ENCODE results near the gene HIKESHI. TPM values are rescaled to one million over a fixed set of nuclear protein-coding genes. Genes with fewer than 3 reads are reported as not detected.

Gene HIKESHI
- total and polyA plus RNA-seq, 2 donors (not counting 1 experiment from before 2014, with no cell fraction given) = 24.4 to 28.0 TPM

DNA sequence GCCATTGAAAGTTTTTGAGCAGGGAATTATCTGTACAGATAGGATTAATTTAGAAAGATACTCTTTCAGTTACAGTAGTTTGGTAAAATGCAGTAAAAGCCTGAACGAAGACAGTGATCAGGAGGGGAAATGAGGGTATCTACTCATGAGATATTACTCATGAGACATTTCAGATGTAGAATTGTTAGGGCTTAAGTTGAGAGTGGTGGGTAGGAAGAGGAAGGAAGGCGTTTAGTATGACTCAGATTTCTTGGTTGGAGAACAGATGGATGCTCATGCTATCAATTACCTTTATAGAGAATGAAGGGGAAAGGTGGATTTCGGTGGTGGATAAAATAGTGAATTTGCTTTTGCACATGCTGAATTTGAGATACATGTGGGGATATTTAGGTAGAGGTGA lies 88.4 kb downstream of the HIKESHI start:
- Histone ChIP-seq H3K9me3 (ENCODE audit: control extremely low read depth in 1 of 3, control insufficient read depth in 2 of 3, insufficient read depth in 1 of 3, low read length in 2 of 3) (no peaks in the 10 kb centered on the region), H3K4me2 (replicated peaks; ENCODE audit: low read depth, low read length, poor library complexity, severe bottlenecking) (no peak overlapping the region), H3K36me3 (replicated peaks in 1 of 2; ENCODE audit: control extremely low read depth in 1 of 2, control insufficient read depth in 1 of 2, extremely low read depth in 1 of 2, insufficient read depth in 2 of 2, low read length in 1 of 2) (no peaks in the 10 kb centered on the region), H3K27ac (ENCODE audit: low read length in 2 of 2) (no peak overlapping the region), H3K9ac (ENCODE audit: low read length) (no peak overlapping the region), H3K4me3 (ENCODE audit: control extremely low read depth in 1 of 5, extremely low read depth in 1 of 5, insufficient read depth in 1 of 5, low read depth in 2 of 5, low read length in 4 of 5) (no peak overlapping the region), H3K27me3 (replicated peaks in 1 of 4; ENCODE audit: control extremely low read depth in 1 of 4, control insufficient read depth in 3 of 4, insufficient read depth in 4 of 4, low read length in 3 of 4) (no peaks in the 10 kb centered on the region), H3K79me2 (ENCODE audit: control insufficient read depth, insufficient read depth, low read length) (no peaks in the 10 kb centered on the region), H4K20me1 (ENCODE audit: control insufficient read depth, insufficient read depth, low read length, poor library complexity, severe bottlenecking) (no peaks in the 10 kb centered on the region), H2AFZ (ENCODE audit: insufficient read depth, low read depth, low read length, poor library complexity, severe bottlenecking) (no peak overlapping the region), H3K4me1 (ENCODE audit: control insufficient read depth in 2 of 2, insufficient read depth in 2 of 2, low read length in 2 of 2) (no peaks in the 10 kb centered on the region)
- Mint-ChIP-seq H3K27ac (no peak overlapping the region), H3K9me3 (ENCODE audit: insufficient read depth) (no peaks in the 10 kb centered on the region), H3K4me1 (no peaks in the 10 kb centered on the region), H3K4me3 (no peak overlapping the region), H3K27me3 (no peaks in the 10 kb centered on the region)
- 71% methylated on average over 1 of the region's 3 CpGs for WGBS (ENCODE audit: insufficient coverage)
- CTCF ChIA-PET = no interaction called here
- ATAC-seq (ENCODE audit: low read depth) (no peak), DNase-seq (no peak)
- TF ChIP-seq EZH2 (IDR thresholded peaks at IDR 0.05; ENCODE audit: borderline replicate concordance, insufficient read depth, low read depth, low read length, poor library complexity, severe bottlenecking) (no peak), CTCF (IDR thresholded peaks at IDR 0.05) (no peak)
- POLR2A ChIA-PET = no interaction called here
- intact Hi-C loops (cut with micrococcal nuclease) = no loop called here

GRCh38 chr11:86395061-86395551 lies 93.1 kb downstream of the HIKESHI start:
- Mint-ChIP-seq H3K27me3 (no peaks in the 10 kb centered on the region), H3K4me3 (no peak overlapping the region), H3K4me1 (no peaks in the 10 kb centered on the region), H3K27ac (no peak overlapping the region), H3K9me3 (ENCODE audit: insufficient read depth) (no peaks in the 10 kb centered on the region)
- ATAC-seq (ENCODE audit: low read depth) = no peak
- no peak overlapping the region for H2AFZ ChIP-seq (ENCODE audit: insufficient read depth, low read depth, low read length, poor library complexity, severe bottlenecking)
- no peak for DNase-seq
- H3K9me3 ChIP-seq (ENCODE audit: control extremely low read depth in 1 of 3, control insufficient read depth in 2 of 3, insufficient read depth in 1 of 3, low read length in 2 of 3) = no peaks in the 10 kb centered on the region
- H3K4me2 ChIP-seq (replicated peaks; ENCODE audit: low read depth, low read length, poor library complexity, severe bottlenecking) = no peak overlapping the region
- WGBS (ENCODE audit: insufficient coverage) = 62% methylated on average over 6 of the region's 6 CpGs
- no peaks in the 10 kb centered on the region for H3K36me3 ChIP-seq (replicated peaks in 1 of 2; ENCODE audit: control extremely low read depth in 1 of 2, control insufficient read depth in 1 of 2, extremely low read depth in 1 of 2, insufficient read depth in 2 of 2, low read length in 1 of 2)
- CTCF ChIA-PET = interaction anchor here (1.4 kb wide), 1 partner anchor 62 kb away, joined by 4 read pairs; no protein-coding TSS in a partner anchor
- intact Hi-C loops (cut with micrococcal nuclease) = no loop called here
- H3K9ac ChIP-seq (ENCODE audit: low read length) = no peak overlapping the region
- H3K27me3 ChIP-seq (replicated peaks in 1 of 4; ENCODE audit: control extremely low read depth in 1 of 4, control insufficient read depth in 3 of 4, insufficient read depth in 4 of 4, low read length in 3 of 4) = no peaks in the 10 kb centered on the region
- no peak for TF ChIP-seq CTCF (IDR thresholded peaks at IDR 0.05)
- no peak for TF ChIP-seq EZH2 (IDR thresholded peaks at IDR 0.05; ENCODE audit: borderline replicate concordance, insufficient read depth, low read depth, low read length, poor library complexity, severe bottlenecking)
- POLR2A ChIA-PET = no interaction called here
- H3K4me1 ChIP-seq (ENCODE audit: control insufficient read depth in 2 of 2, insufficient read depth in 2 of 2, low read length in 2 of 2) = no peaks in the 10 kb centered on the region
- no peaks in the 10 kb centered on the region for H4K20me1 ChIP-seq (ENCODE audit: control insufficient read depth, insufficient read depth, low read length, poor library complexity, severe bottlenecking)
- no peak overlapping the region for H3K4me3 ChIP-seq (ENCODE audit: control extremely low read depth in 1 of 5, extremely low read depth in 1 of 5, insufficient read depth in 1 of 5, low read depth in 2 of 5, low read length in 4 of 5)
- no peak overlapping the region for H3K27ac ChIP-seq (ENCODE audit: low read length in 2 of 2)
- H3K79me2 ChIP-seq (ENCODE audit: control insufficient read depth, insufficient read depth, low read length) = no peaks in the 10 kb centered on the region

Small RNA genes within 50 kb of the gene (small RNA-seq; reads per million reads assigned to genes)
- not detected for gene RN7SL225P (ENCODE audit: insufficient read length, low read depth, low replicate concordance)

Other genes starting within 250 kb of the HIKESHI start
- 165 and 178 TPM in 2 replicates for gene PICALM, start 233.2 kb upstream of the HIKESHI start, total RNA-seq
- gene PICALM, start 233.2 kb upstream of the HIKESHI start, polyA plus RNA-seq = 46.8 and 48.4 TPM in 2 replicates
- 49.5 and 58.3 TPM in 2 replicates for gene EED, start 57.5 kb upstream of the HIKESHI start, total RNA-seq
- gene EED, start 57.5 kb upstream of the HIKESHI start, polyA plus RNA-seq = 21.8 and 32.8 TPM in 2 replicates
- 0.84 and 1.3 TPM in 2 replicates for gene CCDC81, start 72.6 kb downstream of the HIKESHI start, total RNA-seq
- 0.18 and 1.1 TPM in 2 replicates for gene CCDC81, start 72.6 kb downstream of the HIKESHI start, polyA plus RNA-seq

All from B cell (primary cell).